HG02938 (cell line): ENCODE results near the gene CNTF.

ENCODE experiments used
- ATAC-seq: cut with Tn5 transposase; IDR thresholded peaks from one replicate; pipeline ENCODE4 v1.9.1; 2021; ENCODE audit warnings: mild to moderate bottlenecking, moderate library complexity; ENCODE audit not compliant: unreplicated experiment

The CNTF gene

GRCh38 chr11:58606930-58607714, 15.3 kb upstream of the CNTF start:
- no peak for ATAC-seq

DNA sequence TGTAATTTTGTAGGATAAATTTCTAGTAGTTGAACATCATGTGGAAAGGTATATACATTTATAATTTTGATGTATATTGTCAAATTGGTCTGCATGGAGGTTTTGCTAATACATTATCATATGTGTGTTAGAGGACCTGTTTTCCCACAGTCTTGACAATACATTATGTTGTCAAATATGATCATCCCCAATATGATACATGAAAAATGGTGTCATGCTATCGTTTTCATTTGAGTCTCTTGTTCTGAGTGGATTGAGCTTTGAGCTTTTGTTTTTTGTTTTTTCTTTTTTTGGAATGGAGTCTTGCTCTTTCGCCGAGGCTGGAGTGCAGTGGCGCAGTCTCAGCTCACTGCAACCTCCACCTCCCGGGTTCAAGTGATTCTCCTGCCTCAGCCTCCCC, 14.1 kb upstream of the CNTF start:
- ATAC-seq = no peak

DNA sequence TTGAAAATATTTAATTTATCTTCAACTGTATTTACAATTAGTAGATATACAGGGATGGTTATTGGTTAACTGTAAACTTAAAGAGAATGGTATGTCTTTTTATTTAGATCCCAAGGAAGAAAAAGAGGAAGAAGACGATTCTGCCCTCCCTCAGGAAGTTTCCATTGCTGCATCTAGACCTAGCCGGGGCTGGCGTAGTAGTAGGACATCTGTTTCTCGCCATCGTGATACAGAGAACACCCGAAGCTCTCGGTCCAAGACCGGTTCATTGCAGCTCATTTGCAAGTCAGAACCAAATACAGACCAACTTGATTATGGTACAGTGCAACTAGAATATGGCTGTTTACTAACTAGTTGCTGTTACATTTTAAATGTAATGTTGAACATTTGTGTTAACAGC, 12.7 kb upstream of the CNTF start:
- ATAC-seq = no peak

GRCh38 chr11:58613228-58613627, 9.2 kb upstream of the CNTF start:
- no peak for ATAC-seq

- no peak for ATAC-seq
Measured at GRCh38 chr11:58615559-58615958, 6.9 kb upstream of the CNTF start.

DNA sequence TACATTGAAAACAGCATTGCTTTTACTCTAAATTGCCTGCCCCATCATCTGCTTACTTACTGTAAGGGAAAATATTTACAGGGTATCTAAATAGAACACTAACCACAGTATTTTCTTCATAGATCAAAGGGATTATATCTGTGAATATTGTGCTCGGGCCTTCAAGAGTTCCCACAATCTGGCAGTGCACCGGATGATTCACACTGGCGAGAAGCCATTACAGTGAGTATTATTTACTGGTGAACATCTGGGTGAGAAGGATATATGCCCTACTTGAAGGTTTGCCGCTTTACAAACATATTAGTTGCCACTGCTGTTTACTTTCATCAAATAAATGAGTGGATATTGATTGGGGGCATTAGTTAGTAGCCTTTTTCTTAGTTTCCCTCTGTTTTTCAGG, 5.9 kb upstream of the CNTF start:
- no peak for ATAC-seq

DNA sequence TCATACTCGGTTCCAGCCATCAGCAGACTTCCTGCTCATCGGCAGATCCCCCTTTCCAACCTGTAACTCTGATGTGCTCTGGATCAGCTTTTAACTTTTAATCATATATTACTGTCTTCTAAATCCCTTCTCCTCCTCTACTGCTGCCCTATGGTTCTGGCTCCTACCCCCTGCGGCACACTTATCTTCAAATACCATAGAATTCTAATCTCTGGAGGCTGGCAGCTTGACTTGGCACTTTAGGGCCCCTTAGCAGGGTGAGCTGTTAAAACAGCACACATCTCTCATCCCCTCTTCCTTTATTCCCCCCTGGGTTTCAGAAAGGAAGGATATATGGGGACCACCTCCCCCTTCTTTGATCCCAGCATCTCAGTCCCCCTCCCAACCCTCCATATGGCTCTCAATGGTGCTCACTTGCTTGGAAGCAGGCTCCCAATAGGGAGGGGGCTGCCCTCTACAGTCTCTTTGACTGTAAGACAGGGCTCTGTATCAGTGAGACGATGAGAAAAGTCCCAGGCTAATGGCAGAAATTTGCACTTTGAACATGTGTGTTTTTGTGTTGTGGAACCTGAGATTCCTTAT, 4.4 kb upstream of the CNTF start:
- no peak for ATAC-seq

- no peak for ATAC-seq
Measured at GRCh38 chr11:58621586-58622262, 741 bp upstream of the CNTF start.

GRCh38 chr11:58625086-58625485, 2.6 kb downstream of the CNTF start:
- no peak for ATAC-seq

- no peak for ATAC-seq
Measured at GRCh38 chr11:58625826-58626460, 3.5 kb downstream of the CNTF start.

GRCh38 chr11:58626934-58627483, 4.5 kb downstream of the CNTF start:
- no peak for ATAC-seq

DNA sequence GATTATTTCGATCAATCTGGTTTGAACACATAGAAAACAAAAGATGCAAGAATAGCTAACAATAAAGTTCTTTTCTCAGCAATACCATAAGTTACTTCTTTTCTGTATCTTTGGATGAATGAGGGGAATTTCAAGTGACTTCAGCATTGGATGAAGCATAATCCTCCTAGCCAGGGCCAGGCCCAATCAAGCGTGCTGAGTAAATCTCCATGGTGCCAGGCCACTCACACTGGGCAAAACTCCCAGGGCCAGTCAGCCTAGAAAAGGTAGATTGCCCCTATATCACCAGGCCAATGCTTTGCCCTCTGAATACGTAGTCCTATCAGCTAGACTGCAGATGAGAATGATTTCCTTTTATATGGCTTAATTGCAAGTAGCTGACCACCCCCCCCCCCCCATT, 6.0 kb downstream of the CNTF start:
- ATAC-seq = no peak

DNA sequence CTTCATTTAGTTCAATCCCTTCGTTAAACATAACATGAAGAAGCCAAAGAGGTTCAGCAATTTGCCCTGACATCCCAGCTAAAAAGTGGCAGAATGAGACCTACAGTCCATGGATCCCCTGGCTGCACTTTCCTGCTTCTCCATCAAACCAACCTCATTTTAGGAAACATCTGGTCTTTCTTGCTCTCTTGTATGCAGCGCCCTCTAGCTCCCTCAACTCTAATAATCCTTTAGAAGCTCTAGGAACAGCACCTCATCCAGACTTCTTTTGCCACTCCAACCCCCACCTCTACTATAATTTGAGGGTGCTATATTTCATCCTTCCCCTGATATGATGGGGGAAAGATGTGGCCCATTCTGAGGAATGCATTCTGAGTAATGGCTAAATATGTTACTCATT, 7.4 kb downstream of the CNTF start:
- ATAC-seq = peak; percentile 53

DNA sequence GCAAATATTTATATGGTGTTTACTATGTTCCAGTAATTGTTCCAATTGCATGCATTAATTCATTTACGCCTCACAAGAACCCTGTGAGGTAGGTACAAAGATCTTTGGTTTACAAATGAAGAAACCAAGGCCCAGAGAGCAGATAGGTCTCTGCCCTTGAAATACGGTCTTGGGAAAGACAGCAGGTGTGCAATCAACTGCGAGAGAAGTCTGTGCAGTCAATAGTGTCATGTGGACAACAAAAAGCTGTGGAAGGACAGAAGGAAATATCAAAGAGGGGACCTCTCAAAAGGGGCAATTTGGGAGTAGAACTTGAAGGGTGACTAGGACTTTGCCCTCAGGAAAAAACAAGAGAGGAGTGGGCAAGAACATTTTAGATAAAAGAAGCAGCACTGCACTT, 8.9 kb downstream of the CNTF start:
- ATAC-seq = no peak

- no peak for ATAC-seq
Measured at GRCh38 chr11:58632510-58632909, 10.0 kb downstream of the CNTF start.

DNA sequence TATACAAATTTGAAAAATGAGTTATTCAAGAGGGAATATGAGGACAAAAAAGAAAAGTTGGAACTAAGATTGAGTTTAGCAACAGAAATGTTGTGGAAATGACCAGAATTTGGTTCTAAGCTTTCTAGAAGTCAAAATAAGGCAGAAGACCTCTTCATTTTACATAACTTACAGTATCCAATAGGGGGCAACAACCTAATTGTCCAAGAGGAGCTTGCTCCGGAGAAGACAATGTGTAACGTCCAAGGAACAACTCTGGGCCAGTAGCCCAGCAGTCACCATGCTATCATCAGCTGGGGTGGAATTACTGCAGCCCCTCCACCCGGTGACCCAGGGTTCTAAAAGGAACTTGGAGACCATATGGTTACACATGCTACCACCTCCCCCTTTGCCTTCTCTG, 14.1 kb downstream of the CNTF start:
- no peak for ATAC-seq

DNA sequence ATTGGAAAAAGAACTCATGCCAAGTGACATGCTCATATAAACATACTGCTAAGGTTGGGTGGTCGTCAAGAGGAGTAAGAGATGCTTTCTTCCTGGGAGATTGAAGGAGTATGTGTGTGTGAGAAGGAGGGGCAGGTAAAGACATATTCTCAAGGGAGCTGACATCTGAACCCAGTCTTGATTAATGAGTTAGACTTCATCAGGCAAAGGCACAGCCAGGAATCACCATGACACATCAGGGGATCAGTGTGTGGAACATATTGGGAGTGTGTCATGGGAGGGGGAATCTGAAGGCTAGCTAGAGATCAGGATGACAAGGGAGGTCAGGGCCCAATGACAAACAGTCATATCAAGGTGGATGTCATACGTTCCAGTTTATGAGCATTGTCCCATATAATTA, 14.9 kb downstream of the CNTF start:
- ATAC-seq = no peak

GRCh38 chr11:58639103-58639502, 16.6 kb downstream of the CNTF start:
- no peak for ATAC-seq

DNA sequence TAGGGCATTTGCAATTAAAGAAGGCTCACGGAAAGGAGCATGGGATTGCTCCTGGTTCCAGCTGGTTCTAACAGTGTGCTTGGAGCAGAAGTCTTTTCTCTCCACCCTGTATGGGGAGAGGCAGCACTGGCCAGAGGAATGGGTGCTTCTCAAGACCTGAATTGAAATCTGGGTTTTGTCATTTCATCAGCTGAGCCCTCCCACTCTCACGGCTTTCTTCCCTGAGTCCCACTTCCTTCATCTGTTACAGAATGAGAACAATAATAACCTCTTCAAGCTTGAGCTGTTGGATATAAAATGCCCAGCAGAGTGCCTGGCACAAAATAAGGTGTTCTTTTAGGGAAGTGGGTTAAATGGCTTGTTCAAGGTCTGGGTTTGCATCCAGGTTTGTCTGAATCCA, 17.2 kb downstream of the CNTF start:
- ATAC-seq = no peak

GRCh38 chr11:58640386-58641023, 18.0 kb downstream of the CNTF start:
- no peak for ATAC-seq

GRCh38 chr11:58641341-58641740, 18.9 kb downstream of the CNTF start:
- no peak for ATAC-seq
